ENCODE data around the gene TRPC4. TPM values are rescaled to one million over a fixed set of nuclear protein-coding genes. Genes with fewer than 3 reads are reported as not detected.

TRPC4 gene
- total RNA-seq, 1 experiment from 2014 or later = 19.0 TPM

GRCh38 chr13:37641391-37641790 is 228.2 kb downstream of the TRPC4 start:
- Mint-ChIP-seq H3K4me3 (no peak overlapping the region), H3K27ac (no peak overlapping the region), H3K36me3 (ENCODE audit: insufficient read depth in 1 of 3, low read depth in 3 of 3) (peaks cover 4 to 12% (median 4%) of the 10 kb centered on the region in 3 experiments; a peak in 6 of 7 replicates), H3K27me3 (ENCODE audit: low read depth) (no peaks in the 10 kb centered on the region), H3K9me3 (no peaks in the 10 kb centered on the region), H3K4me1 (peaks cover 12 to 13% of the 10 kb centered on the region in 2 experiments)
- H2AFZ ChIP-seq (ENCODE audit: low read length) = no peak overlapping the region
- H4K20me1 ChIP-seq (ENCODE audit: control insufficient read depth, insufficient read depth, insufficient read length) = no peaks in the 10 kb centered on the region
- H3K4ac ChIP-seq (ENCODE audit: low read depth, low read length) = no peak overlapping the region
- no peak overlapping the region for H3K27ac ChIP-seq (ENCODE audit: insufficient read length, low read depth, low read length)
- H4K91ac ChIP-seq (ENCODE audit: insufficient read length, low read depth, low read length) = no peak overlapping the region
- no peaks in the 10 kb centered on the region for H3K23me2 ChIP-seq (ENCODE audit: insufficient read length, low read depth, low read length, poor library complexity, severe bottlenecking)
- TF ChIP-seq CTCF (conservative IDR thresholded peaks at IDR 0.05) = no peak
- DNase-seq = no peak
- no peak overlapping the region for H3K23ac ChIP-seq (ENCODE audit: insufficient read length, low read depth, low read length)
- no CpG with 5 or more reads among the region's 2 CpGs for WGBS (ENCODE audit: extremely low coverage, insufficient read length, low lambda C conversion rate)
- H4K8ac ChIP-seq (replicated peaks; ENCODE audit: insufficient read length, low read depth, low read length) = no peak overlapping the region
- no peak overlapping the region for H2BK120ac ChIP-seq (ENCODE audit: low read depth, low read length, poor library complexity, severe bottlenecking)
- no peaks in the 10 kb centered on the region for H3K79me2 ChIP-seq (ENCODE audit: insufficient read depth, low read length)
- H3K27me3 ChIP-seq (ENCODE audit: insufficient read depth, low read length) = no peaks in the 10 kb centered on the region
- no peaks in the 10 kb centered on the region for H3K9me3 ChIP-seq (ENCODE audit: control insufficient read depth, low read depth, low read length)
- no peak overlapping the region for H2BK5ac ChIP-seq (ENCODE audit: insufficient read length, low read length)
- no peak overlapping the region for H3K9ac ChIP-seq (ENCODE audit: extremely low read depth, insufficient read length, low read length)
- H3T11ph ChIP-seq (ENCODE audit: low read length) = no peak overlapping the region
- no peak overlapping the region for H3K14ac ChIP-seq (ENCODE audit: insufficient read depth, low read length)
- H2BK20ac ChIP-seq (ENCODE audit: low read depth, low read length, poor library complexity, severe bottlenecking) = no peak overlapping the region
- no peak overlapping the region for H2BK12ac ChIP-seq (ENCODE audit: insufficient read length, low read depth, low read length)
- H4K5ac ChIP-seq (ENCODE audit: insufficient read length, low read depth, low read length) = no peak overlapping the region
- no peaks in the 10 kb centered on the region for H3K79me1 ChIP-seq (ENCODE audit: insufficient read depth, low read depth, low read length, poor library complexity, severe bottlenecking)
- H2AK5ac ChIP-seq (ENCODE audit: insufficient read length, low read length) = no peak overlapping the region
- H3K4me1 ChIP-seq (ENCODE audit: insufficient read depth, low read length) = peaks cover 2% of the 10 kb centered on the region; the same call in 1 of the 2 replicates
- H3K56ac ChIP-seq (ENCODE audit: insufficient read length, low read depth, low read length) = no peak overlapping the region
- no peak overlapping the region for H3K18ac ChIP-seq (ENCODE audit: insufficient read length, low read depth, low read length)
- H3K4me2 ChIP-seq (ENCODE audit: insufficient read depth, insufficient read length, low read length) = no peak overlapping the region
- no peak overlapping the region for H2BK15ac ChIP-seq (ENCODE audit: low read depth, low read length)

Data from H9 (cell line).